ENCODE measurements around the gene UBASH3A.

The UBASH3A gene

DNA sequence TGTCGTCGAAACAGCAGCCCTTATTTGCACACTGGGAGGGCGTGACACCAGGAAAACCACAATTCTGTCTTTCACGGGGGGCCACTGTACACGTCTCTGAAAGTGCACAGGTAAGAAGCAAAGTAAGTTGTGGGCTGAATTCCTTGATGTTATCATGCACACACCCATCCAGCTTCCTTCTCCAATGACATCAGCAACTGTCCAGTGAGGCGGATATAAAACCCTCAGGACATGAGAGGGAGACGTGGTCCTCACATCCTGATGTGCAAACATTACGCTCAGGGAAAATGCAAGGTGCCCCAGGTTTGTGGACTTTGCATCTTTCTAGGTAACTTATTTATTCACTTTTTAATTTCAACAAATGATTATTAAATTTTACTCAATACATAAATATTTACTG lies 40.4 kb upstream of the UBASH3A start:
- Histone ChIP-seq H3K4me1 (ENCODE audit: control insufficient read depth, insufficient read depth, low read length, poor library complexity, severe bottlenecking) (no peaks in the 10 kb centered on the region), H3K4me3 (ENCODE audit: extremely low read depth, insufficient read depth, low read length, poor library complexity, severe bottlenecking) (no peak overlapping the region), H3K36me3 (ENCODE audit: control insufficient read depth, insufficient read depth, low read length) (no peaks in the 10 kb centered on the region), H3K27ac (ENCODE audit: low read depth, low read length, severe bottlenecking) (no peak overlapping the region), H3K9me3 (ENCODE audit: control insufficient read depth, low read length) (no peaks in the 10 kb centered on the region)
- WGBS, 2 experiments (ENCODE audit: insufficient coverage in 2 of 2): 91 to 96% methylated on average over 5 to 7 of the region's 8 CpGs

DNA sequence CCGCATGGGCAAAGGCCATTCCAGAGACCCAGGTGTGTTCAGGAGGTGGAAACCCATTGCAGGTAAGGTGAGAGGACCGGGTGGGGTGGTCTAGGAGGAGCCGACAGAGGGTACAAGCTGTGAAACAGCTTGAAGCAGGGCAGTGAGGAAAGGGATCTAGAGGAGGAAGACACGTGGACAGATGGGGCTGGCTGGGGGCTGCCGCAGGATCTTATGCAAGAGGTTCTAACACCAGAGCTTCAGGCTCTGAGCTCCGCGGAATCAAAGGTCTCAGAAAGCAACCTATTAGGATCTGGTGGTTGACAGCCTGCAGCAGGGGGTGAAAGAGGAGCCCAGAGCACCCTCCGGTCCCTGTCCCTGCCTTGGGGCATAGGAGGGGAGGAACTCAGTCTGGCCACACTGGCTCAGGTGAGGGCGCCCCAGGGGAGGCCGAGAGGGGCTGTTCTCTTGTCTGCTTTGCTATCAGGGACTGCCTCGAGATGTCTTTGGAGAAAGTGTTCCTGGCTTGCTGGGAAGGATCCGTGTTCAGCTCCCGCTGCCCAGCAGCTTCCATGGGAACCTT lies 39.3 kb upstream of the UBASH3A start:
- Histone ChIP-seq H3K36me3 (ENCODE audit: control insufficient read depth, insufficient read depth, low read length) (no peaks in the 10 kb centered on the region), H3K9me3 (ENCODE audit: control insufficient read depth, low read length) (no peaks in the 10 kb centered on the region)
- 88 to 89% methylated on average over 11 to 13 of the region's 13 CpGs for WGBS, 2 experiments (ENCODE audit: insufficient coverage in 2 of 2)

DNA sequence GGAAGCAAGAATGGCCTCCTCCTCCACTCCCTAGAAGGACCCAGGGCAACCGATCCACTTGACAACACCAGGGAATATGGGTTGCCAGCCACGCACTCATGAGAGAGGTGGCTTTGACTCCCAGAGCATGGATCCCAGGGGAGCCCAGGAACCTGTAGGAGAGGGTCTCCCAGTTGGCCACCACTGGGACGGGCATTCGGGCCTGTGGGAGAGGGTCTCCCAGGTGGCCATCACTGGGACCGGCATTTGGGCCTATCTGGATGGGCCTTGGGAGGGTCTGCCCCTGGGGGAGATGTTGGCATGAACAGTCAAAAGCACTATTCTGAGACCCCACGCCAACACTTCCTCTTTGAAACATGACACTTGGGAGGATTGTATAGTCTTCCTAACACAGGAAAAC lies 37.9 kb upstream of the UBASH3A start:
- H3K36me3 ChIP-seq (ENCODE audit: control insufficient read depth, insufficient read depth, low read length): no peaks in the 10 kb centered on the region
- H3K4me1 ChIP-seq (ENCODE audit: control insufficient read depth, insufficient read depth, low read length, poor library complexity, severe bottlenecking): no peaks in the 10 kb centered on the region
- no peak overlapping the region for H3K4me3 ChIP-seq (ENCODE audit: extremely low read depth, insufficient read depth, low read length, poor library complexity, severe bottlenecking)
- no peaks in the 10 kb centered on the region for H3K9me3 ChIP-seq (ENCODE audit: control insufficient read depth, low read length)
- H3K27ac ChIP-seq (ENCODE audit: low read depth, low read length, severe bottlenecking): no peak overlapping the region
- WGBS, 2 experiments (ENCODE audit: insufficient coverage in 2 of 2): 77 to 82% methylated on average over 5 of the region's 6 CpGs

More for the DNA sequence above, 39.3 kb upstream of the UBASH3A start:
- Histone ChIP-seq H3K4me1 (ENCODE audit: control insufficient read depth, insufficient read depth, low read length, poor library complexity, severe bottlenecking) (no peaks in the 10 kb centered on the region), H3K4me3 (ENCODE audit: extremely low read depth, insufficient read depth, low read length, poor library complexity, severe bottlenecking) (no peak overlapping the region), H3K27ac (ENCODE audit: low read depth, low read length, severe bottlenecking) (no peak overlapping the region)

DNA sequence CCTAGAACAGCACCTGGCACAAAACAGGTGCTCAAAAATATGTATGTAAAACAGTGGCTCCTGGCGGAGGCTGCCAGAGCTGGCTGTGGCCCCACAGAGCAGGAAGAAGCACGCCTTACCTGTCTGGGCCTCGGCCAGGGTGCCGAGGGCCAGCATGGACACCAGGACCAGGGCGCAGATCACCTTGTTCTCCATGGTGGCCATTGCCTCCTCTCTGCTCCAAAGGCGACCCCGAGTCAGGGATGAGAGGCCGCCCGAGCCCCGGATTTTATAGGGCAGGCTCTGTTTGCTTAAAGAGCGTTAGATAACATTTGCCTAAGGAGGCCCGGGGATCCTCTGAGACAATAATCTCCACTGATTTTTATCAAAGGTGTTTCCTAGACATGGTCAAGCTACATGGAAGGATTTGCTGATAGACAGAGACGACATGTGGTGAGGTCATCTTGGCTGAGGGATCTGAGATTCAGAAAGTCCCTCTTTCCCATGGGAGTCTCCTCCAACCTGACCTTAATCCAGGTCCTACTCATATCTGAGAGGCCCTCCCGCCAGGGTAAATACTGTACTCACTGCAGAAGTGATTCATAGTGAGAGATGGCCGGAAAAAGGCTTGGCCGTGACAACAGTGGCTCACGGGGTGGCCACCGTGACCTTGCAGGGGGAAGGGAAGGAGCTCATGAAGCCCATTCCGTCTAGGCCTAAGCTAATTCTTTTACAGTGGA lies 37.3 kb upstream of the UBASH3A start, which contains the start of gene TFF1:
Gene TFF1, minus strand, starts transcription at position 244 of the 719 bp plus-strand sequence. Its CDS starts 40 bp downstream, at position 204.
- Histone ChIP-seq H3K36me3 (ENCODE audit: control insufficient read depth, insufficient read depth, low read length) (no peaks in the 10 kb centered on the region), H3K4me3 (ENCODE audit: extremely low read depth, insufficient read depth, low read length, poor library complexity, severe bottlenecking) (no peak within 1 kb of the TSS), H3K4me1 (ENCODE audit: control insufficient read depth, insufficient read depth, low read length, poor library complexity, severe bottlenecking) (no peaks in the 10 kb centered on the region), H3K27ac (ENCODE audit: low read depth, low read length, severe bottlenecking) (no peak within 1 kb of the TSS), H3K9me3 (ENCODE audit: control insufficient read depth, low read length) (no peaks in the 10 kb centered on the region)
- 89 to 93% methylated on average over 17 to 19 of the region's 19 CpGs for WGBS, 2 experiments (ENCODE audit: insufficient coverage in 2 of 2)

DNA sequence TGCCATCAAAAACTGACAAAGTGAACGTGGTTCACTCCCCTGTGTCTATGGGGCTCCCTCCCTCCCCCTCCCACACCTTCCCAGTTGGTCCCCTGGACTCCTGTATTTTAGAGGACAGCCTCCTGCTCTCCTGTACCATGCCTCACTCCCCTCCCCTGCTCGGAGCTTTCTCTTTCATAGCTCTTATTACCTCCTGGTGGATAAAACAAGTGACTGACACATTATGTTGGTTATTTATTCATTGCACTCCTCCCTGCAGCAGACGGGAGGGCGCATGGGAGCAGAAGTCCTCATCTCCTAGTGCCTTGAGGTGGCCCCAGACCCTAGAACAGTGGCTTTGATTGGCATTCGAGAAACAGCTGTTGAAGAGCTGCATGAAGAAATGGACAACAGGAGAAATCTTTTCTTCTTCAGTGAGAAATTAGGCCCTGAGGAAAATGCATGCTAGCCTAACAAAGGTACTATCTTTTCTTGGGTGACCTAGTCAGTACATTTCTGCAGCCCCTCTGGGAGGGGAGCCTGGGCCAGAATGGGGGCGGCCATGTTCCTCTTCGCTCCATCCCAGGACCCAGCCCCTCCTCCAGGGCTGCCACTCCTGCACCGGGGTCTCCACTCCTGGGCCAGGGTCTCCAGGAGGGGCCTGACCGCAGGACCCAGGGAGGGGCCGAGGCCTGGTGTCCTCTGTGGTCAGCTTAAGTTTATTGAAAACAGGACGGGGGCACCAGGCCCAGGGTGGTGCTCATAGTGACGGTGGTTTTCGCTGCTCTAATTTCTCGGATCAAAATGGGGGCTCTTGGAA lies 36.1 kb upstream of the UBASH3A start:
- Histone ChIP-seq H3K9me3 (ENCODE audit: control insufficient read depth, low read length) (no peaks in the 10 kb centered on the region), H3K4me1 (ENCODE audit: control insufficient read depth, insufficient read depth, low read length, poor library complexity, severe bottlenecking) (no peaks in the 10 kb centered on the region), H3K27ac (ENCODE audit: low read depth, low read length, severe bottlenecking) (no peak overlapping the region), H3K36me3 (ENCODE audit: control insufficient read depth, insufficient read depth, low read length) (no peaks in the 10 kb centered on the region), H3K4me3 (ENCODE audit: extremely low read depth, insufficient read depth, low read length, poor library complexity, severe bottlenecking) (no peak overlapping the region)
- 87 to 90% methylated on average over 10 to 12 of the region's 14 CpGs for WGBS, 2 experiments (ENCODE audit: insufficient coverage in 2 of 2)

DNA sequence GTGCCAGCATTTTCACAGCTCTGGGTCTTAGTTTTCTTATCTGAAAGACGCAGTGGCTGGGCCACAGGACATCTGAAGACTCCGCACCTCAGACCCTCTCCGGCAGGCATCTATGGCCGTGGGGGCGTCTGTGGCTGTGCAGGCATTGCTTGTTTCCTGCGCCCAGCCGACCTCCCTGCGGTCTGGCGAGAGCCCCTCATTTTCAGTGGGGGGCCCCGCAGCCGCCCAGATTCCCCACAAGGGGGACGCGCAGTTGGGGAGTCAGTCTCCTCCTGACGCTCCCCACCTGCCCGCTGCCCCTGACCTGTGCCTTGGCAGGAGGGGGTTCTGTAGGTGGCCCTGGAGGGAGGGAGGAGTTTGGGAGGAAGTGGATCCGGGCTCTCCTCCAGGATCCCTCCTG lies 33.9 kb upstream of the UBASH3A start:
- Histone ChIP-seq H3K9me3 (ENCODE audit: control insufficient read depth, low read length) (no peaks in the 10 kb centered on the region), H3K27ac (ENCODE audit: low read depth, low read length, severe bottlenecking) (no peak overlapping the region)
- WGBS, 2 experiments (ENCODE audit: insufficient coverage in 2 of 2): 75 to 90% methylated on average over 10 of the region's 16 CpGs

DNA sequence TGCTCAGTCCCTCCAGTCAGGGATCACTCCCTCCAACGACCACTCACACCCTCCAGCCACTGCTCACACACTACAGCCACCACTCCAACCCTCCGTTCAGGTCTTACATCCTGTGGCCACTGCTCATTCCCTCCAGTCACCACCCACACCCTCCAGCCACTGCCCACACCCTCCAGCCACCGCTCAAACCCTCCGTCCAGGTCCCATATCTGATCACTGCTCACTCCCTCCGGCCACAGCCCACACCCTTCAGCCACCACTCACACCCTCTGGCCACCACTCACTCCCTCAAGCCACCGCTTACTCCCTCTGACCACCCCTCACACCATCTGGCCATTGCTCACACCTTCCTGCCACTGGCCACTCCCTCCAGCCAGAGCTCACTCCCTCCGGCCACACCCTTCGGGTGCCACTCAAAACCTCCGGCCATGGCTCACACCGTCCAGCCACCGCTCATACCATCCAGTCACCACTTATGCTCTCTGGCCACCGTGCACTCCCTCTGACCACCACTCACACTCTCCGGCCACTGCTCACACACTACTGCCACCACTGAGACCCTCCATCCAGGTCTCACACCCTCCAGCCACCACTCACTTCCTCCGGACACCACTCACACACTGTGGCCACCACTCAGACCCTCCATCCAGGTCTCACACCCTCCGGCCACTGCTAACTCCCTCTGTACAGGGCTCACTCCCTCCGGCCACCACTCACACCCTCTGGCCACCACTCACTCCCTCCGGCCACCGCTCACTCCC lies 32.6 kb upstream of the UBASH3A start:
- no peaks in the 10 kb centered on the region for H3K4me1 ChIP-seq (ENCODE audit: control insufficient read depth, insufficient read depth, low read length, poor library complexity, severe bottlenecking)
- no peak overlapping the region for H3K4me3 ChIP-seq (ENCODE audit: extremely low read depth, insufficient read depth, low read length, poor library complexity, severe bottlenecking)
- no peak overlapping the region for H3K27ac ChIP-seq (ENCODE audit: low read depth, low read length, severe bottlenecking)
- H3K9me3 ChIP-seq (ENCODE audit: control insufficient read depth, low read length): no peaks in the 10 kb centered on the region
- no peaks in the 10 kb centered on the region for H3K36me3 ChIP-seq (ENCODE audit: control insufficient read depth, insufficient read depth, low read length)
- WGBS, 2 experiments (ENCODE audit: insufficient coverage in 2 of 2): 80 to 82% methylated on average over 17 to 18 of the region's 18 CpGs

More for the DNA sequence above, 33.9 kb upstream of the UBASH3A start:
- H3K4me3 ChIP-seq (ENCODE audit: extremely low read depth, insufficient read depth, low read length, poor library complexity, severe bottlenecking): no peak overlapping the region
- no peaks in the 10 kb centered on the region for H3K36me3 ChIP-seq (ENCODE audit: control insufficient read depth, insufficient read depth, low read length)
- no peaks in the 10 kb centered on the region for H3K4me1 ChIP-seq (ENCODE audit: control insufficient read depth, insufficient read depth, low read length, poor library complexity, severe bottlenecking)

DNA sequence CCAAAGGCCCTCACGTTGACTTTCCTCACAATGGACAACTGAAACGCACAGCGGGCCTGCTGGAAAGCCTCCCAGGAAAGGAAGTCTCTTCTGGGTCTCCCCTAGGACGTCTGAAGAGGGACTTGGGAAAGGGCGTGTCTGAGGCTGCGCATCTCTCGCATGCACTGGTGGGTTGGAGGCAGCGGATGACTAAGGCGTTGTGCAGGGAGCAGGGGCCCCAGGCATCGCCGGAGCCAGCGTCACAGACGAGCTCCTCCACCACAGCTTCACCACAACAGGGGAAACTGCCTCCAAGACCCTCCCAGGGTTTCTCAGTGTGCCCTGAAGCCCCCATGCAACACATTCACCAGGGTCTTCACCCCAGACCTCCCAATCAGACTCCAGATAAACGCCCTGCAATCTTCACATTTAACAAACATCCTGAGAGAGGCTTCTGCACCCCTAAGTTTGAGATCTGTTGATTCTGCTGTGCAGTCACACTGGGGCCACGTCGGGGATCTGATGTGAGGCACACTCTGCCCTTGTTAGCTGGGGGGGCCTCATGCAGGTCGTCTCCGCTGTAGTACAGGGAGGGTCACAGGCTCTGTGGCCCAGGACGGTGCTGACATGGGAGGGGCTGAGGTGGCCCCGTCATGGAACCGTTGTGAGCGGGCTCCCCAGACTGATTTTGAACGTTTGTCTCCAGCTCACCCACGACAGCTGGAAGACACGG lies 30.4 kb upstream of the UBASH3A start:
- Histone ChIP-seq H3K27ac (ENCODE audit: low read depth, low read length, severe bottlenecking) (no peak overlapping the region), H3K4me3 (ENCODE audit: extremely low read depth, insufficient read depth, low read length, poor library complexity, severe bottlenecking) (no peak overlapping the region), H3K9me3 (ENCODE audit: control insufficient read depth, low read length) (no peaks in the 10 kb centered on the region), H3K36me3 (ENCODE audit: control insufficient read depth, insufficient read depth, low read length) (no peaks in the 10 kb centered on the region), H3K4me1 (ENCODE audit: control insufficient read depth, insufficient read depth, low read length, poor library complexity, severe bottlenecking) (no peaks in the 10 kb centered on the region)
- WGBS, 2 experiments (ENCODE audit: insufficient coverage in 2 of 2): 85 to 89% methylated on average over 14 to 23 of the region's 25 CpGs

DNA sequence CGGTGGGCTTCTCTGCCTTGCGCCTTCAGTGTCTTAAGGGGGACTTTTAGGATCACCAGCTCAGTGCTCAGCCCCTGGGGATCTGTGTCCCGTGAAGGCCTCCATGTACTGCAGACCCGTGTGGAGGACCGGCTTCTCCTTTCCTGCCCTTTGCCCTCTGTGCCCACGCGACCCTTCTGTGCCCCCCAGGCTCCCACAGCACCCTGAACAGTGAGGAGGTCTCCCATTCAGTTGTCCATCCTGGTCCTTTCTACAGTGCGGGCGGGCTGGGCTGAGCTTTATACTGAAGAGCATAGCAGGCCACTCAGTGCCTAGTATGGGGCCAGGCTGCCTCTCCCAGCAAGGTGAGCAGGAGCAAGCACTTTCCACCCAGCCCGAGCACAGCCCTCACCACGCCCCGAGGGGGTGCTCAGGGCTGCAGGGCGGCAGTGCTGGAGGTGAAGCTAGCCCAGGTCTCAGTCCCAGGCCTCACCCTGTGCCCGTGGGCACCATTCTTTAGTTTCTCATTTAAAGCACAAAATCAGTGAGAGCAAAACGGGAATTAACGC lies 29.7 kb upstream of the UBASH3A start:
- no peak overlapping the region for H3K27ac ChIP-seq (ENCODE audit: low read depth, low read length, severe bottlenecking)
- H3K9me3 ChIP-seq (ENCODE audit: control insufficient read depth, low read length): no peaks in the 10 kb centered on the region
- no peaks in the 10 kb centered on the region for H3K36me3 ChIP-seq (ENCODE audit: control insufficient read depth, insufficient read depth, low read length)
- no peaks in the 10 kb centered on the region for H3K4me1 ChIP-seq (ENCODE audit: control insufficient read depth, insufficient read depth, low read length, poor library complexity, severe bottlenecking)
- WGBS, 2 experiments (ENCODE audit: insufficient coverage in 2 of 2): 91 to 96% methylated on average over 14 to 16 of the region's 16 CpGs
- H3K4me3 ChIP-seq (ENCODE audit: extremely low read depth, insufficient read depth, low read length, poor library complexity, severe bottlenecking): no peak overlapping the region

DNA sequence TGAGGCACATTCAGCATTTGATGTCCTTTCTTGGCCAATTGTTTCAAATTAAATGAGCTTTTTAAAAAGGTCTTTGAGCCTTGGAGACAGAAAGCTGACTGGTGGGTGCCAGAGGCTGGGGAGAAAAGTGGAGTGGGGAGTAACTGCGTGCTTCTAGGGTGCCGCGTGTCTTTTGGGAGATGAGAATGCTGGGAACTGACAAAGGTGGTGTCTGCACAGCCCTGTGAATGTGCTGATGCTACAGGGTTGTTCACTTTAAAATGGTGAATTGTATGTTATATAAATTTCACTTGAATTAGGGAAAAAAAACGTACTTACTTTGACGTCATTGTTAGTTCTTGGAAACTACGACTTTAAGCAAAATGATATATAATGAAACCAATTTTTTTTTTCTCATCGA lies 29.2 kb upstream of the UBASH3A start:
- Histone ChIP-seq H3K27ac (ENCODE audit: low read depth, low read length, severe bottlenecking) (no peak overlapping the region), H3K36me3 (ENCODE audit: control insufficient read depth, insufficient read depth, low read length) (no peaks in the 10 kb centered on the region), H3K9me3 (ENCODE audit: control insufficient read depth, low read length) (no peaks in the 10 kb centered on the region), H3K4me1 (ENCODE audit: control insufficient read depth, insufficient read depth, low read length, poor library complexity, severe bottlenecking) (no peaks in the 10 kb centered on the region), H3K4me3 (ENCODE audit: extremely low read depth, insufficient read depth, low read length, poor library complexity, severe bottlenecking) (no peak overlapping the region)
- WGBS, 2 experiments (ENCODE audit: insufficient coverage in 2 of 2): 82 to 97% methylated on average over 3 to 5 of the region's 7 CpGs

All from mesodermal cell (in vitro differentiated cells).